Eye (tissue), 1 donor: ENCODE results near the gene SUSD3.

Source experiments
- DNase-seq: peaks from one replicate; pipeline ENCODE4 v3.0.0-alpha.2; 2015

The SUSD3 gene

DNA sequence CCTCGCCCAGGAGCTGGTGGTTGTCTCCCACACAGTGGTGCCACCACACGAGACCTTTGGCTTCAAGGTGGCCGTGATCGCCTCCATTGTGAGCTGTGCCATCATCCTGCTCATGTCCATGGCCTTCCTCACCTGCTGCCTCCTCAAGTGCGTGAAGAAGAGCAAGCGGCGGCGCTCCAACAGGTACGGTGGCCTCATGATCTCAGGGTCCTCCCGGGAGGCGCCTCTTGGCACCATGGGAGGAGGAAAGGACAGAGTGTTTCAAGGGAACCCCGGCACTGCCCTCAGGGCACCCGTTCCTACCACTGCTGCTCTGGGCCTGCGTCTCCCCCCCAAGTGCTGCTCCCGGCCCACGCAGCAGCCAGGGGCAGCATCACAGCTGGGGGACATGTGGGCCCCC is 19.3 kb downstream of the SUSD3 start:
- no peak for DNase-seq

DNA sequence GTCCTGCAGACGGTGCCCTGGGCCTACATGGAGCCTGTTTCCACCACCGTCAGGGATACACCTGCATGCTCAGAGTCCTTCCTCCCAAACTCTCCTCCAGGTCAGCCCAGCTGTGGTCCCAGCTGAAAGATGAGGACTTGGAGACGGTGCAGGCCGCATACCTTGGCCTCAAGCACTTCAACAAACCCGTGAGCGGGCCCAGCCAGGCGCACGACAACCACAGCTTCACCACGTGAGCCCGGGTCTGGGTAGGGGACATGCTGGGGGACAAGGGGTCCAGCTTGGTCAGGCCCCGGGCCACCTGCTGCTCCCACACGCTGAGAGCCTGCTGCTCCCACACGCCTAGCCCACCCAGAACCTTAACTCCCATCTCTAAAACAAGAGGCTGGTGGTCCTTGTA is 20.9 kb downstream of the SUSD3 start:
- no peak for DNase-seq

DNA sequence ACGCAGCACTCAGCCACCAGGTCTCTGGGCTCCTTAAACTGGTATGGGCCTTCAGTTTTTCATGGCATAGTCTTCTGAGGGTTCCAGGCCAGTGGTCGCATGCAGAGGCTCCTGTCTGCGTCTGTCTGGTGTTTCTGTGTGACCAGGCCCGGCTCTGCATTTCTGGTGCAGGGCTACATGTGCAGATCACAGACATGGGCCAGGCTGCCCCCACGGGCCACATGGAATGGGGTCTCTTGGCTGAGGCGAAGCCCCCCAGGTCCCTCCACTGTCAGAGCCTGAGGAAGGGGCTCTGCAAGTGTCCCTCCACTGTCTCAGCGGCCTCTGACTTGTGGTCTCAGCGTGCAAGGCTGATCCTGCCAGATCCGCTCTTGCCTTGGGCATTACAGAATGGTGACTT is 21.9 kb downstream of the SUSD3 start:
- no peak for DNase-seq

DNA sequence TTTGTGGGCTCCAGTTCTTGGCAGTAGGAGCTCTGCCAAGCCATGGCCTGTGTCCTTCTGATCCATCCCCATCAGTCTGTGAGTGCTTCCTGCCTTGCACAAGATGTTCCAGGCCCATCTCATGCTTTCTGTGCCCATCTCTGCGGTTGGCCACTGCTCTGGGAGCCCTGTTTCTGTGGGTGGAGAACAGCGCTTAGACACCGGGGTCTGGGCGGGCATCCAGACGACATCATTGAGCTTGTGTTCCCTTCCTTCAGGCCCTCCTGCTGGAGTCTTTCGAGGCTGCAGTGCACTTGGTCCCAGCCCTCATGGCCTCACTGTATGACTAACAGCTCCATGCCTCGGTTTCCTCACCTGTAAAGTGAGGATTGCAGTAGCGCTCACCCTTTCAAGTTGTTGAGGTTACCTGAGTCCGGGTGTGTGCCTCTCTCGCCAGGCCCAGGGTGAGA is 22.6 kb downstream of the SUSD3 start:
- DNase-seq: no peak

DNA sequence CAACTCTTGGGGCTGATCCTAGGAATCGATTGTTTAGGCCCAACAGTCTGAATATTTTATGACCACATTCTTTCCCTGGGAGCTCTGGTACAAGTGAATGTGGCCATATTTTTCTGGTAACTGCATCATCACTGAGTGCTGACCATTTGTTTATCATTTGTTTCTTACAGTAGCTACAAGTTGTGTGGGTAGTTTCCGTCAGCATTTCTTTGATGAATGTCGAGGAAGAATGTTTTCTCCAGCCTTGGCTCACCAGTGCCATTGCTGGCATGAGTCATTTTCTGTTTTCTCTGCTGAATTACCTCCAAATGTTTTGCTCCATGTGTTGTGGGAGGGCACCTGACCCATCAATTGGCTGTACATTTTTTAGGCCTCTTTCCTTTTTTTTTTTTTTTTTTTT is 23.4 kb downstream of the SUSD3 start:
- DNase-seq: no peak

DNA sequence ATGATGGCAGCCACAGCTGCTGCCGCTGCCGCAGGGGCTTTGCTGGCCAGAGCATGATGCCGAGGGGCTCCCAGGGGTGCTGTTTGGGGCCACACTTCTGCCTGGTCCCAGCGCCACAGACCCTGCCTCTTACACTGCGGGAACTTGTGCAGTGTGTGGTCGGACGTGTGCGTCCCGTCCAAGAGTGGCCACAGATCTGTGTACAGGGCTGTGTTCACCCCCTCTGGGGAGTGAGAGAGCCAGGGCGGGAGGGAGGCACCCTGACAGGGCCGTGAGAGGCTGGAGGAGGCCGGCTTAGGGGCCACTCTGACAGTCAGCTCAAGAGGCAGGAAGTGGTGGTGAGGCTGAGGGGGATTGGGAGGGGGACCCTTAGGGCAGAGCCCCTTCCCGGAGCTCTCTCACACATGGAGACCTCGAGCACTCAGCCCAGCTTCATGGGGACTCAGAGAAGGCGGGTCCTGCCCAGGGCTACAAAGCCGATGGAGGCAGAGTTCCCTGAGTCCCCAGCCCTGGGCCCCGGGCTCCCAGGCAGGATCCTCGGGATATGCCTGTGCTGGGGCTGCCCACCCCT is 24.4 kb downstream of the SUSD3 start:
- no peak for DNase-seq

DNA sequence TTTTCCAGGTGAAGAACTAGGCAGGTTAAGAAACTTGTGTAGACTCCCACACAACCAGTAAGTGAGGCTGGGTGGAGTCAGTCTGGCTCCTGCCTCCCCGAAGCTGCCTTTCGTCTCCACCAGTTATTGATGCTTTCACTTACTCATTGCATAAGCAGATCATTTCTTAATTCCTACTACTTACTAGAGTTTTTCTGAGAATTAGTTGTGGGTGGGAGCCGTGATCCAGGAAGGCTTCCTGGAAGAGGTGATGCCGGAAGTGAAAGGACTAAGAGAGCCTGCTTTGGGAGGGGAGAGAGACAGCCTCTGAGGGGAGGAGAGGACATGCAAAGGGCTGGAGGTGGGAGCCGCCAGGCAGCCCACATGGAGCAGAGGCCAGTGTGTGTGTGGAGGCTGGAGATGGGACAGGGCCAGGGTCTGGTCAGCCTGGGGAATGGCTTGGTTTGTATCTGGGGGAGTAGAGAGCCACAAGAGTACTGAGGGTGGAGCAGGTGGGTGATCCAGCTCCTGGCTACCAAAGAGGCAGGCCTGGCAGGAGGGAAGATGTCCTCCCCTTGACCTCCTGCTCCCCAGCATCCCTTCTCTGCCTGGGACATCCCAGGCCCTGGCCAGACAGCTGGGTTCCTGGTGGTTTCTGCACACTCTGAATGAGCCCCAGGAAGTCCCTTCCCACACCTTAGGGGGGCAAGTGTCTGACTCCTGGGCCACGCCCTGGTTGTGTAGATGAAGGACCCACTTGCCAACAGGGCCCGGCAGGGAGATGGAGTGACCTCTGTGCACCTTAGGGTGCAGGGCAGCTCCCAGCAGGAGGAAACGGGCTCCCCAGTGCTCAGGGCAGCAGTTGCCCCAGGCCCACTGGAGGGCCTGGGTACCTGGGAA is 25.3 kb downstream of the SUSD3 start:
- no peak for DNase-seq

DNA sequence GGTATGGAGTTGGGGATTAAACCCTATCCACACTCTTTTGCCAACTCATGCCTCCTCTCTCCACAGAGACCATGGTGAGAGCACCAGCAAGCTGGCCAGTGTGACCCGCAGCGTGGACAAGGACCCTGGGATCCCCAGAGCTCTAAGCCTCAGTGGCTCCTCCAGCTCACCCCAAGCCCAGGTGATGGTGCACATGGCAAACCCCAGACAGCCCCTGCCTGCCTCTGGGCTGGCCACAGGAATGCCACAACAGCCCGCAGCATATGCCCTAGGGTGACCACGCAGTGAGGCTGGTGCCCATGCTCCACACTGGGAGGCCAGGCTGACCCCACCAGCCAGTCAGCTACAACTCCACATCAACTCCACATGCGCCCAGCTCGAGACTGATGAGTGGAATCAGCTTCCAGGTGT is 26.0 kb downstream of the SUSD3 start:
- DNase-seq: no peak

DNA sequence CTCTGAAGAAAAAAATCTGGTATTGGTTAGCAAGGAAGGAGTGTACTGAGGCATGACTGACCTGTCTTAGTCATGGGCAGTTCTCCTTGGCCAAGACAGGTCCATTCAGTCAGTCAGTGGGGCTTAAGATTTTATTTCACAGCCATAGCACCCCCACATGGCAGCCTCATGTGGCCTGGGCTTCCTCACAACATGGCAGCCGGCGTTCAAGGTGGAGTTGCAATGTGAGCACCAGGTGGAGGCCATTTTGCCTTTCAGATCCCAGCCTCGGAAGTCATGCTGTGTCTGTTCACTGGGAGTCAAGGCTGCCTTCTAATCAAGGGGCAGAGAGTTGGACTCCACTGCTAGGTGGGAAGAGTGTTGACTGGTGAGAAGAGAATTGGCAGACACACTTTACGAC is 27.2 kb downstream of the SUSD3 start:
- DNase-seq: no peak

DNA sequence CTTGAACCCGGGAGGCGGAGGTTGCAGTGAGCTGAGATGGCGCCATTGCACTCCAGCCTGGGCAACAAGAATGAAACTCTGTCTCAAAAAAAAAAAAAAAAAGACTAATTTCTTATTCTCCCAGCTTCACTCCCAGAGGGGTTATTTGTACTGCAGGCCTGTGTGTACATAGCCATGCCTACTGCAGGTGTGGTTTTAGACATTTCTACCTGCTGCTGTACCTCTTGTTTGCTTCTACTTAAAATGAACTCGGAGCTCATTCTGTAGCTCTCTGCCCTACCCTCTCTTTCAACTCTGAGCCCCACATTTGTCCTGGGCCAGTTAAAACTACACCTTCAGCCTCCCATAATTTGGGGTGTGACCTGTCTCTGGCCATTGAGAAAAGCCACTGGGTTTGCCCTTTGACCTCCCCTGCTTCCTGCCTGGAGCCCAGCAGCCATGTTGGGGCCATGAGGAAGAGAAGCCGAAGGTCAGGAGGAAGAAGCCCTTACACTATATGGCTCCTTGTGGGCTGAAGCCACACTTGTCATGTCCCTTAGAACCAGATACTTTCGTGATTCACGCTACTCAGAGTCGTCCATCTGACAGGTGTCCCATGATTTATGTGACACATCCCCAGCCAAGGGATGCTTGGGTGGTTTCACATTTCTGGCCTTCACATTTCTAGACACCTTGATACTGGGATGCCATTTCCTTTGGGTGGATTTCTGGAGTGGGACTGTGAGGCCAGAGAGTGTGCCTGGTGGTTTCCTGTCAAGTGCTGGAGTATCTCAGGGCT is 28.1 kb downstream of the SUSD3 start:
- DNase-seq: no peak

DNA sequence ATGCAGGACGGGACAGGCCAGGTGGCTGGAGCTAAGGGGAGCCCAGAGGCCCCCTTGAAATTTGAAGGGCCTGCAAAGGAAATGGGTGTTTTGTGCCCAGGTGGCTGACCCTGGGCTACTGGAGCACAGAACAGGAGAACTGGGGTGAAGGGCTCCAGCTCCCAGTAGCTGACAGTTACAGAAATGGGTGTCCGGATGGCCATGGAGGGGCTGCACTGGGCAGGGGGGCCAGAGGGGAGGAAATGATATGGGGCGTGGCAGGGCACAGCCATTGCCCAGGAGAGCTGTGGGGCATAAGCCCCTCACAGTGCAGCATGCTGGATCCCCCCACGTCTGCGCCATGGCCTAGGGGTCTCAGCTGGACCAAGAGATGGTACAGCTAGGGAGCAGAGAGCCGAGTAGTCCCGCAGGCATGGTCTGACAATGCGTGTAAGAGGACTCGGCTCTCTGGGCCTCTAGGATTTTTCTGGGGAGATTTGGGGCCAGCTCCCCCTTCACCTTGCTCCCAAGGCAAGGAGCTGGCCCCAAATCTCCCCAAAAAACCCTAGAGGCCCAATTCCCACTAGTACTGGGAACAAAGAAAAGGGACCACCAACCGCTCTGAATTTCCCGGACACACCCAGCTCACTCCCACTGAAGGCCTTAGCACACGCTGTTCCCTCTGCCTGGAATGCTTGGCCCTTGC is 29.6 kb downstream of the SUSD3 start:
- DNase-seq: no peak

DNA sequence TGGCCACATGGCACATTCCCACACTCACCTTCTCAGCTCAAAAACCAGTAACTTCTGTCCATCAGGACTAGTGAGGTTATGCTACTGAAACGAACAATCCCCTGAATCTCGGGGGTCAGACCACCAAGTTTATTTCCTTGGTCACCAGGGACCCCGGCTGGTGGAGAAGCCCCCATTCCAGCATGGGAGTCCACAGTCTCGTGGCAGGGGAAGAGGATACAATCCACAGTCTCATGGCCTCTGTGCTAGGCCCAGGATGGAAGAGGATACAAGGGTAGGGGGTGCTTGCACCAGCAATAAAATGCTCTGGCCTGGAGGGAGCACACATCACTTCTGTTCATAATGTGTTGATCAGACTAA is 30.1 kb downstream of the SUSD3 start:
- DNase-seq: no peak

DNA sequence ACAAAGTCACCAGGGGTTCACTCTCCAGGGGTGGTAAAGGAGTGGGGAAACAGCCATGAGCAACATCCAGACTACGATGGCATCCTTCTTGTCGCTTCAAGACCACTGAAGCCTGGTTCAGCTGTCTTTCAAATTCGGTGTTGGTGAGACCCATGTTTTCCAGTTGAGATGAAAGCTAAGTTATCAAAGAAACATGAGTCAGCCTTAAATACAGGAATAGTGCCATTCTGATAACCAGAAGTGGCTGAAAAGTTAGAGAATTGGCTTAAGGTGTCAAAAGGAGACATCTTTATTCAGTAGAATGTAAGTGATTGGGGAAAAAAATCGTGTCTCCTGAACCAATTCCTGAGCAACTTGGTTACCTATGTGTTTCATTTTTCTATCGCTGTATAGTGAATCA is 30.5 kb downstream of the SUSD3 start:
- no peak for DNase-seq

DNA sequence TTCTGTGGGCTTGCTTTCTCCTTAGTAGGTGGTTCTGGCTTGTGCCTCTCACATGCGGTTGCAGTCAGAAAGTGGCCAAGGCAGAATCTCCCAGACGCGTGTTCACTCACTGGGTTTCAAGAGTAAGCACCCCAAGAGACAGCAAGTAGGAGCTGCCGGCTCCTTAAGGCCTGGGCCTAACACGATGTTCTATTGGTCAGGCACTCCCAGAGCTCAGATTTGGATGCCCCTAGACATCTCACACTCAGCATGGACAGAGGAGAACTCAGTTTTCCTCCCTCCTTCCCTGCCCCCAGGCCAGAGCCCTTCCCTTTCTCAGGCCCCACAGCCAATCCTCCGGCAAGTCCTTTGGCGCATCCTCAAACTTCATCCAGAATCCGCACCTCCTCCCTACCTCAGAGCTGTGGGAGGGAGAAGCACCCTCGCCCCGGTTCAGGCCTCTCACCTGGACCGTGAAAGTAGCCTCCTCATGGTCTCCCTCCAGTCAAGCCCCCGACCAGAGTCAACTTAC is 31.0 kb downstream of the SUSD3 start:
- no peak for DNase-seq

DNA sequence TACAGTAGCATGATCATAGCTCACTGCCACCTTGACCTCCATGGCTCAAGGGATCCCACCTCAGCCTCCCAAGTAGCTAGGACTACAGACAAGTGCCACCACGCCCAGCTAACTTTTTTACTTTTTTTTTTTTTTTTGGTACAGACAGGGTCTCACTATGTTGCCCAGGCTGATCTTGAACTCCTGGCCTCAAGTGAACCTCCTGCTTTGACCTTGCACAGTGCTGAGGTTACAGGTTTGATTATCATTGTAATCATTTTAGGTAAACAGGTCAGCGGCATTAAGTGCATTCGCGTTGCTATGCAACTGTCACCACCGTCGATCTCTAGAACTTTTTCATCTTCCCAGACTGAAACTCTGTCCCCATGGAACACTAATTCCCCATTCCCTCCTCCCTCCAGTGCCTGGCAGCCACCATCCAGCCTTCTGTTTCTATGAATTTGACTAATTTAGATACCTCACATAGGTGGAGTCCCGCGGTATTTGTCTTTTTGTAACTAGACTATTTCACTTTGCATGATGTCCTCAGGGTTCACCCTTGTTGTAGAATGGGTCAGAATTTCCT is 31.7 kb downstream of the SUSD3 start:
- DNase-seq: no peak

DNA sequence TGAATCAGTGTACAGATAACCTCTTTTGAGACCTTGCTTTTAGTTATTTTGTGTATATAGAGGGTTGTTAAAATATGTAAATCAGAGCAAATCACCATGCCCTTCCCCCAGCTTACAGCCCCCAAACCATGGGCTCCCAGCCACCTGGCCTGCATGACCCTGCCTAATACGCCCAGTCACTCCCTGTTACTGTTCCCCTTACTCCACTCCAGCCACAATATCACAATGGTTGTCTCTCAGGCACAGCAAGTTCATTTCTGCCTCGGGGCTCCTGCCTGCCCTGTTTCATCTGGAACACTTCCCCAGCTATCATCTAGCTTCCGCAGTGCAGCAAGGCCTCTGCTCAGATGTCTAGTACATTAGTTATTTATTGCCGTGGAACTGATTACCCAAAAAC is 32.6 kb downstream of the SUSD3 start:
- no peak for DNase-seq

DNA sequence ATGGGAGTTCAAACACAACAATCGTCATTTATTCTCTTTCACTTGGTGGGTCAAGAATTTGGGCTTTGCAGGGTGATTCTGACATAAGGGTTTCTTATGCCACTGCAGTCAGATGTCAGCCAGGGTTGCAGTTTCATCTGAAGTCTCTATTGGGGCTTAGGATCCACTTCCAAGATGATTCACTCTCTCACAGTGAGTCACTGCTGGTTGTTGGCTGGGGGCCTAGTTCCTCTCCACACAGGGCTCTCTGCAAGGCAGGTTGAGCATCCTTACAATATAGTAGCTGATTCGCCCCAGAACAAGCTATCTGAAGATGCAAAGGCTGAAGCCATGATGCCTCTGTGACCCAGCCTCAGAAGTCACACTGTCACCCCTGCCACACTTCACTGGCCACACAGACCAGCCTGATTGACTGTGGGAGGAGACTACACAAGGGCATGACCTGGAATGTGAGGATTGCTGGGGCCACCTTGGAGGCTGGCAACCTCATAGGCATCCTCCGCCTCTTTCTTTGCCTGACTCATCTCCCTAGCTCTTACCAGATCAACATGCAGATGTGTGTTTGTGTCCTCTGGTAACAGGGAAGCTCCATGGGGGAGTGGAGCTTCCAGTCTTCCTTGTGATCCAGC is 33.1 kb downstream of the SUSD3 start:
- no peak for DNase-seq

DNA sequence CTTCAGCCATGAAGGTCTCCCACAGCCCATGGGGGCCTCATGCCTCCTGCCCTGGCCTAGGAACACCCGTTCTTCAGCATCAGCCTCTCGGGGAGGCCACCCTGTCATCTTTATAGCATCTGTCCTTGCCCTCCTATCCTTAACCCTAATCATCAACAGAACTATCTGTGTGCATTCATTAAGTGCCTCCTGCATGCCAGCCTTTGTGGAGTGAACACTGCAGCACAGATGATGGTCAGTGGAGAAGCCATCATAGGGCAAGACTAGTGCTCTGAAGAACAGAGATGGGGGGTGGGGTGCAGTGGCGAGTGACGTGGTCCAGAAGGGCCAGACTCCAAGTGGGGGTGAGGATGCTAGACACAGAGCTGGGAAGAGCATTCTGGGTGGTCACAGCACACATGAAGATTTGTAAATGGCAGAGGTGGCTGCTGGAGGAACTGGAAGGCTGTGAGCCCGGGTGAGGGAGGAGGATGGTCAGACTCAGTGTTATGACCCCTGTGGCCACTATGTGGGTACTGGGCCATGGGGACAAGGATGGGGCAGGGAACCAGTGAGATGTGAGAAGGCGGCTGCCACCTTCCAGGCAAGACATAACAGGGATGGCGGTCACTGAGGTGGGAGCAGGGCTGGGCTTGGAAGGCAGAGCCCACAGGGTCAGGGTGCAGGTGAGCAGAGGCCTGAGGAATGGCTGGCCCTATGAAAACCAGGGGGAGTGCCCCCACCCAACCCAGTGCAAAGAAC is 33.9 kb downstream of the SUSD3 start:
- no peak for DNase-seq

DNA sequence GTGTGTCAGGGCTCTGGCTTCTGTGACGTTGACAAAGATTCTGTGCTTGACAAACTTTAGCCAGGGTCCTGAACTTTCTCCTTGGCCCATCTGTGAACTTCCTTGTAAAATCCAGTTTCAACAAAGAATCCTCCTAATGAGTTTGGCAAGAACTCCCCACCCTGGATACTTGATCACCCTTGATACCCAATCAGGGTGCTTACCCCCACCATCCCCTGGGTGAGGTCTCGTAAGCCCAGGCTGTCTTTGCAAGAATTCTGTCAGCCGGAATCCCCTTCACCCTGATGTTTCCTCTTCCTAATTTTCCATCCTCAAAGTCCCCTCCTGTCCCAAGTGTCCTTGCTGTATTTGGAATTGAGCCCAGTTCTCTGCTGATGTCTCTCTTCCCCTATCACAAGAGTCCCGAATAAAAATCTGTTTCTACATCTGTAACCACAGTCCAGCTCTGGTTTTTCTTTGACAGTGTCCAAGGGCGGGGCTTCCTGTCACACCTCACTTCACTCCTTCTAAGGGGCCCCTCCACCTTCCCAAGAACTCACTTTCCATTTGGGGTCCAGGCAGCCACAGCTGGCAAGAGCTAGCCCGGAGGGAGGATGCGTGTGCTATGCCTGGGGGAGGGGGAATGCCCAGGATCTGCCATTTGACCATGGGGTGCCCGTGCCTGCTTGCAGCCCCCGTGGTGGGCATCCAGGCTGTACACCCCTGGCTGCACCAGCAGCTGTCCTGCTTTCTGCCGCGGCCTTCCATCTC is 34.8 kb downstream of the SUSD3 start:
- peak; percentile 51 for DNase-seq

DNA sequence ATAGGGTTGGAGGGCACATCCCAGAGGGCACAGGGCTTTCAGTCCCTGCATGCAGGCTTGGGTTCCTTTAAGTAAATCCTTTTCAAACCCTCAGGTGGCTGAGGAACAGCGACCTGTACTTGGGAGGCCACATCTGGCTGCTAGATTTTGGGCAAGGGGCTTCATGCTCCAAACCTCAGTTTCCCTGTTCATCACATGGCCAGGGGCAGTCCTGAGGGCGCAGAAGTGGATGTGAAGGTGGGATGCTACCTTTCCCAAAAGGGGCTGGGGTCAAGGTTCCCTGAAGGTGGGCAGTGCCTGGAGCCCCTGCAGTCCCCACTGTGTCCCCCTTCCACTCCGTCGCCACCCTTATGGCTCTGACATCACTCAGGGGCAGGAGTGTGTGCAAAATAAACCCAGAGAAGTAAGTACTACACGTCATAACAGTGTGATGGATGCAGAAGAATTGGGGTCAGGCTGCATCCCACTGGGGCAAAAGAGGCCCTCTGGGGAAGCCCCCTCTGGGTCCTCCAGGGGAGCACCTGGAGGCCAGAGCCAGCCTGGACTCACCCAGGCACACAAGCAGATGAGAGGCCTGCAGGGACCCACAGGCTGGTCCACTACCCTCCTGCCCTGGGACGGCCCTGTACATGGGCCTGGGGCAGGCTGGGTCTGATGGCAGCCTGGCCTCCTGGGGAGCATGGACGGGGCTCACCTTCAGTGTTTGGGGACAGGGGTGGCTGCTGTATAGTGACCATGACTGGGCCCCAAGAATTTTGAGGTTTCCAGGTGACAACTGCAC is 35.6 kb downstream of the SUSD3 start:
- no peak for DNase-seq
